Gastroesophageal sphincter (tissue), 4 donors: ENCODE measurements around the gene OIT3. TPM values are rescaled to one million over a fixed set of nuclear protein-coding genes. Genes with fewer than 3 reads are reported as not detected.

Experiments used
- ATAC-seq: fragments of 150-250 bp; one replicate; pipeline ENCODE4 v1.9.1; 2016; ENCODE audit warnings: mild to moderate bottlenecking, moderate library complexity
- H3K27ac ChIP-seq, 4 donors: fragments of 200-600 bp; sonication (generic) in 3 of 4; 1 replicate in 3 of 4; 2 replicates in 1 of 4; pipeline ENCODE4 v1.5.1; 2016 to 2019
- H3K27me3 ChIP-seq: fragments of 200-600 bp; sonication (generic); one replicate; pipeline ENCODE4 v1.5.1; 2019
- H3K36me3 ChIP-seq, 2 donors: fragments of 200-600 bp; sonication (generic); one replicate each; pipeline ENCODE4 v1.5.1; 2019; ENCODE audit warnings: control low read depth in 1 of 2
- H3K4me1 ChIP-seq, 3 donors: fragments of 200-600 bp; sonication (generic); 1 replicate in 2 of 3; 2 replicates in 1 of 3; pipeline ENCODE4 v1.5.1; 2016 to 2019; ENCODE audit warnings: control low read depth in 2 of 3
- H3K4me3 ChIP-seq, 2 donors: fragments of 200-600 bp; sonication (generic); one replicate each; pipeline ENCODE4 v1.5.1; 2019; ENCODE audit warnings: mild to moderate bottlenecking in 1 of 2, moderate library complexity in 1 of 2
- H3K9me3 ChIP-seq, 3 donors: fragments of 200-600 bp; sonication (generic); one replicate each; pipeline ENCODE4 v1.5.1; 2017 to 2019; ENCODE audit warnings: control low read depth in 2 of 3
- EP300 ChIP-seq: sonication (generic); formaldehyde crosslinking; IDR thresholded peaks from one replicate; pipeline ENCODE4 v1.6.1; 2017; ENCODE audit warnings: antibody characterized with exemption, mild to moderate bottlenecking
- POLR2A ChIP-seq, 2 donors: fragments of 450-650 bp; IDR thresholded peaks; one replicate each; pipeline ENCODE4 v1.6.1; 2017; ENCODE audit warnings: antibody characterized with exemption in 2 of 2, mild to moderate bottlenecking in 2 of 2, moderate library complexity in 1 of 2
- POLR2AphosphoS5 ChIP-seq: sonication (generic); formaldehyde crosslinking; IDR thresholded peaks from one replicate; pipeline ENCODE4 v1.6.1; 2017; ENCODE audit warnings: antibody characterized with exemption
- WGBS, 2 donors: methylation state at CpG; one replicate each; pipeline ENCODE4 v1.1.5; 2018; ENCODE audit warnings: low coverage in 1 of 2; 5-methylcytosine and 5-hydroxymethylcytosine counted together
- total RNA-seq, 4 donors: library from RNA; depleted of rRNA; stranded (reverse); fragments of >200 nt; gene quantifications; one replicate each; pipeline ENCODE4 v1.1.0, GENCODE V29; 2016
- TF ChIP-seq, protein P1 (sequence below), 4 experiments: fragments of 200-600 bp in 2 of 4; fragments of 450-650 bp in 2 of 4; sonication (generic) in 1 of 4; IDR thresholded peaks; one replicate each; pipeline ENCODE4 v1.5.1; 2017 to 2019; ENCODE audit warnings: antibody characterized with exemption in 4 of 4, mild to moderate bottlenecking in 2 of 4, moderate library complexity in 2 of 4

OIT3 gene
- total RNA-seq, 4 donors from 2014 or later: 0.12 to 0.40 TPM; not detected in 2

DNA sequence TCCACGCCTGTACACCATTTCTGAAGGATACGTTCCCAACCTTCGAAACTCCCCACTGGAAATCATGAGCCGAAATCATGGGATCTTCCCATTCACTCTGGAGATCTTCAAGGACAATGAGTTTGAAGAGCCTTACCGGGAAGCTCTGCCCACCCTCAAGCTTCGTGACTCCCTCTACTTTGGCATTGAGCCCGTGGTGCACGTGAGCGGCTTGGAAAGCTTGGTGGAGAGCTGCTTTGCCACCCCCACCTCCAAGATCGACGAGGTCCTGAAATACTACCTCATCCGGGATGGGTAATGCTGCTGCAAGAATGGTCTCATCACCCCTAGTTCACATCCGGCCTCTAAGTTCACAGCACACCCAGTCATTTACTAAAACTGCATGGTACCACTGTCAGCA, 30.8 kb downstream of the OIT3 start:
- WGBS, 2 donors: 91 to 100% methylated on average over 5 to 11 of the region's 13 CpGs
- no peak for TF ChIP-seq POLR2AphosphoS5
- TF ChIP-seq, protein P1, sequence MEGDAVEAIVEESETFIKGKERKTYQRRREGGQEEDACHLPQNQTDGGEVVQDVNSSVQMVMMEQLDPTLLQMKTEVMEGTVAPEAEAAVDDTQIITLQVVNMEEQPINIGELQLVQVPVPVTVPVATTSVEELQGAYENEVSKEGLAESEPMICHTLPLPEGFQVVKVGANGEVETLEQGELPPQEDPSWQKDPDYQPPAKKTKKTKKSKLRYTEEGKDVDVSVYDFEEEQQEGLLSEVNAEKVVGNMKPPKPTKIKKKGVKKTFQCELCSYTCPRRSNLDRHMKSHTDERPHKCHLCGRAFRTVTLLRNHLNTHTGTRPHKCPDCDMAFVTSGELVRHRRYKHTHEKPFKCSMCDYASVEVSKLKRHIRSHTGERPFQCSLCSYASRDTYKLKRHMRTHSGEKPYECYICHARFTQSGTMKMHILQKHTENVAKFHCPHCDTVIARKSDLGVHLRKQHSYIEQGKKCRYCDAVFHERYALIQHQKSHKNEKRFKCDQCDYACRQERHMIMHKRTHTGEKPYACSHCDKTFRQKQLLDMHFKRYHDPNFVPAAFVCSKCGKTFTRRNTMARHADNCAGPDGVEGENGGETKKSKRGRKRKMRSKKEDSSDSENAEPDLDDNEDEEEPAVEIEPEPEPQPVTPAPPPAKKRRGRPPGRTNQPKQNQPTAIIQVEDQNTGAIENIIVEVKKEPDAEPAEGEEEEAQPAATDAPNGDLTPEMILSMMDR (IDR thresholded peaks at IDR 0.05): no peak
- no peak for TF ChIP-seq EP300
- TF ChIP-seq POLR2A (IDR thresholded peaks at IDR 0.05): no peak
- no peaks in the 10 kb centered on the region for H3K36me3 ChIP-seq
- H3K9me3 ChIP-seq: peaks cover 0 to 19% (median 0%) of the 10 kb centered on the region in 3 donors
- no peak overlapping the region for H3K27ac ChIP-seq
- no peaks in the 10 kb centered on the region for H3K27me3 ChIP-seq
- no peaks in the 10 kb centered on the region for H3K4me1 ChIP-seq
- no peak overlapping the region for H3K4me3 ChIP-seq
- ATAC-seq: no peak

DNA sequence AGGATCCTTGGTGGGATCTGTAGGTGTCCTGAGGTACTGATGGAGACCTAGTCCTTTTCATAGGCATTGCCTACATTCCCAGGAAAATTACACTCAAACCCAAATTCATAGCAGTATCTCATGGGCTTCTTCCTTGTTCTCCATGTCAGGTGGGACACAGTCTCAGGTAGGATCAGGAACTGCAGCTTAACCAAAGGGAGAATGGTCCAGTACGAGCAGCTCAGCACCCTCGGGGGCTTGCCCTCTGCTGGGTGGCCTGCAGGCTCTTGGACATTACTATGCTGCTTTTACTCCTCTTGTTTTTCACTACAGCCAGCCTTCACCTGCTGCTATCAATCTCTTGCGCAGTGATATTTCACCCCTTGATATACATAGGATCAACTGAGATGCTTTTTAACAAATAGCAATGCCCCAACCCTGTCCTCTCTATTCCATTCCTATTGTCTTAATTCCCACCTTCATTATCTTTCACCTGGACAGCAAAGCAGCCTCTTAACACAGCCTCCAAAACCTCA, 32.5 kb downstream of the OIT3 start:
- no peak for ATAC-seq
- Histone ChIP-seq H3K36me3 (no peaks in the 10 kb centered on the region), H3K27ac (no peak overlapping the region), H3K27me3 (no peaks in the 10 kb centered on the region), H3K9me3 (peaks cover 0 to 13% (median 0%) of the 10 kb centered on the region in 3 donors), H3K4me3 (no peak overlapping the region), H3K4me1 (no peaks in the 10 kb centered on the region)
- TF ChIP-seq POLR2AphosphoS5 (no peak), POLR2A (IDR thresholded peaks at IDR 0.05) (no peak)
- 80 to 96% methylated on average over 1 to 3 of the region's 3 CpGs for WGBS, 2 donors

DNA sequence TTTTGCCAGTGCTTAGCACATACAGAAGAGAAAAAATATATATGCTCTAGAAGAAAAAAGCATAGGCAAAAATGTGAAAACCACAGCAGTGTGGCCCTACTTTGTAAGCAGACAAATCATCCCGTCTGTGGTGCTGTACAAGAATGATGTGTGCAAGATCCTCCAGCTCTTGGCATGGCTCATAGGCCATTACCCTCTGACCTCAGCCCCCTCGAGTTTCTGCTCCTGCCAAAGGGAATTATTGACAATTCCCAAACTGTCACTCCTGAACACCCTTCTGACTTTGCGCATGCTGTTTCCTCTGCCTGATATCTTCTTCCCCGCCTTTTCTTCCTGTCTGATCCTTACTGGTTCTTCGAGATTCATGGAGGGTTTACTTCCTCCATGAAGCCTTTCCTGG, 33.9 kb downstream of the OIT3 start:
- ATAC-seq: no peak
- Histone ChIP-seq H3K4me1 (no peaks in the 10 kb centered on the region), H3K27ac (no peak overlapping the region), H3K9me3 (no peaks in the 10 kb centered on the region), H3K27me3 (no peaks in the 10 kb centered on the region), H3K36me3 (no peaks in the 10 kb centered on the region), H3K4me3 (no peak overlapping the region)
- TF ChIP-seq POLR2AphosphoS5 (no peak), POLR2A (IDR thresholded peaks at IDR 0.05) (no peak)
- TF ChIP-seq, protein P1 (IDR thresholded peaks at IDR 0.05): no peak
- WGBS, 2 donors: 65 to 73% methylated on average over 2 to 5 of the region's 5 CpGs

DNA sequence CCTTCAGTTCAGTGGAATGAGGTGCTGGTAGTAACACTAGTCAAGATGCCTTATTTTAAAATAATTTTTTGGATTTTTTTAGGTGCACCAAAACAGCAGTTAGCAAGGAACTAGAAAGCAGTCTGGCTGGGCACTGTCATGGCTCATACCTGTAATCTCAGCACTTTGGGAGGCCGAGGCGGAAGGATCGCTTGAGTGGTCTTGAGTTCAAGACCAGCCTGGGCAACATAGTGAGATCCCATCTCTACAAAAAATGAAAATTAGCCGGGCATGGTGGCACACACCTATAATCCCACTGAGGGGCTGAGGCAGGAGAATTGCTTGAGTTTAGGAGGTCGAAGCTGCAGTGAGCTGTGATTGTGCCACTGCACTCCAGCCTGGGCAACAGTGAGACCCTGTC, 35.3 kb downstream of the OIT3 start:
- 94% methylated on average over 5 of the region's 5 CpGs; no CpG with 5 or more reads in 1 of the 2 donors for WGBS, 2 donors
- no peaks in the 10 kb centered on the region for H3K27me3 ChIP-seq
- H3K27ac ChIP-seq: no peak overlapping the region
- TF ChIP-seq, protein P1 (IDR thresholded peaks at IDR 0.05): no peak
- TF ChIP-seq POLR2AphosphoS5 (no peak), EP300 (no peak), POLR2A (IDR thresholded peaks at IDR 0.05) (no peak)
- no peaks in the 10 kb centered on the region for H3K9me3 ChIP-seq
- no peak for ATAC-seq
- no peaks in the 10 kb centered on the region for H3K36me3 ChIP-seq
- no peaks in the 10 kb centered on the region for H3K4me1 ChIP-seq
- no peak overlapping the region for H3K4me3 ChIP-seq

DNA sequence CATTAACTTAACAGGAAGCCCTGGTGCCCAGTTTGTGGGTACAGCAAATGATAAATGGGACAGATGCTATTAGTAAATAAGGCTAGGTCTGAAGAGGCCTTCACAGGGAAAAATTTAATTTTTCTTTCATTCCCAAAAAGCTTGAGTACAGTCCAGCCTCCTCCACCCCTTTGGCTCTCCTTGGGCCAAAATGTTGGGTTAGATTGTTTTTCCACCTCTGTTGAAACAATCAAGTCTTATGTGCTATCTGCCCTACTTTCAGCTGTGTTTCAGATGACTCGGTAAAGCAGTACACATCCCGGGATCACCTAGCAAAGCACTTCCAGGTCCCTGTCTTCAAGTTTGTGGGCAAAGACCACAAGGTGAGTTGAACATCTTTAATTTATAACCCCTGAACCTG, 36.7 kb downstream of the OIT3 start:
- Histone ChIP-seq H3K27me3 (no peaks in the 10 kb centered on the region), H3K9me3 (no peaks in the 10 kb centered on the region), H3K4me3 (no peak overlapping the region), H3K4me1 (no peaks in the 10 kb centered on the region), H3K27ac (no peak overlapping the region), H3K36me3 (no peaks in the 10 kb centered on the region)
- 80 to 83% methylated on average over 2 of the region's 2 CpGs for WGBS, 2 donors
- TF ChIP-seq POLR2AphosphoS5 (no peak), EP300 (no peak), POLR2A (IDR thresholded peaks at IDR 0.05) (no peak)
- TF ChIP-seq, protein P1 (IDR thresholded peaks at IDR 0.05): no peak
- ATAC-seq: no peak
